Parathyroid adenoma (tissue), 2 donors: ENCODE measurements around the gene BOK.

Source experiments
- H2AFZ ChIP-seq: fragments of 300-600 bp; sonication (generic); one replicate; pipeline ENCODE4 v1.7.0; 2017; ENCODE audit warnings: antibody characterized with exemption, mild to moderate bottlenecking
- H3K27ac ChIP-seq: fragments of 300-600 bp; sonication (generic); one replicate; pipeline ENCODE4 v1.7.0; 2017
- H3K27me3 ChIP-seq: fragments of 300-600 bp; sonication (generic); one replicate; pipeline ENCODE4 v1.7.0; 2017; ENCODE audit warnings: low read length; ENCODE audit not compliant: control insufficient read depth, insufficient read depth
- H3K36me3 ChIP-seq: fragments of 300-600 bp; sonication (generic); one replicate; pipeline ENCODE4 v1.7.0; 2017; ENCODE audit warnings: low read length; ENCODE audit not compliant: control insufficient read depth, insufficient read depth
- H3K4me1 ChIP-seq: fragments of 300-600 bp; sonication (generic); one replicate; pipeline ENCODE4 v1.7.0; 2017; ENCODE audit warnings: control low read depth
- H3K4me2 ChIP-seq: fragments of 300-600 bp; sonication (generic); one replicate; pipeline ENCODE4 v1.7.0; 2017; ENCODE audit warnings: low read length
- H3K4me3 ChIP-seq: fragments of 300-600 bp; sonication (generic); one replicate; pipeline ENCODE4 v1.7.0; 2017; ENCODE audit warnings: low read depth, low read length
- H3K79me2 ChIP-seq: fragments of 300-600 bp; sonication (generic); one replicate; pipeline ENCODE4 v1.7.0; 2017; ENCODE audit warnings: control low read depth
- H3K9ac ChIP-seq: fragments of 300-600 bp; sonication (generic); one replicate; pipeline ENCODE4 v1.7.0; 2017; ENCODE audit warnings: mild to moderate bottlenecking
- H3K9me3 ChIP-seq: fragments of 300-600 bp; sonication (generic); one replicate; pipeline ENCODE4 v1.7.0; 2017; ENCODE audit warnings: low read length; ENCODE audit not compliant: control insufficient read depth
- TF ChIP-seq, protein P1 (sequence below): fragments of 300-600 bp; sonication (generic); IDR thresholded peaks from one replicate; pipeline ENCODE4 v1.7.0; 2017; ENCODE audit warnings: antibody characterized with exemption, mild to moderate bottlenecking
- donor health status: primary hyperparathyroidism.

BOK gene

DNA sequence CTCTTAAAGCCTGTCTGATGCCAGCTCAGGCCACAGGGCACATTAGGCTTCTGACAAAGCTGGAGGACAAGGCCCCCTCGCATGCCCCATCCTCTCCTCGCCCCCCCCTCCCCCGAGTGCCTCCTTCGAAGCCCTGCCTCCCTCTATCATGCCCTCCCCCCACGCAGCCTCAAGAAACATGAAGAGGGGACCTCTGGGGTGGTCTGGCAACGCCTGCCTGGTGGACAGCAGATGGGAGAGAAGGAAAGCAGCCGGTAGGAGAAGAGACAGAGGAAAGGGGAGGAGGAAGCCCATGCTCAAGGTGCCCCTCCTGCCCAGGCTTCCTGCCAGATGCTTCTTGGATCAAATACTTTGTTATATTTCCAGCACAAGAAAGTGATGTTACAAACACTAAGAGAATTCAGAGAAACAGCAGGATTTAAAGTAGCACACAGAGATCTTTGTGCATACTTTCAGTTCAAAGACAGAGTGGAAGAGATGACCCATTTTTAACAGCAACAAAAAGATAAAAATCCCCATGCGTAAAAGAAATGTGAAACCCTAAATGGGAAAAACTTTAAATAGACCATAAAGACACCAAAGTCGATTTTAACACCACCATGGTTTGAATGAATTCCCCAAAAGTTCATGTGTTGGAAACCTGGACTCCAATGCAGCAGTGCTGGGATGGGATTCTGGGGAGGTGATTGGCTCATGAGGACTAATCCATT lies 19.0 kb downstream of the BOK start:
- Histone ChIP-seq H3K4me1 (no peaks in the 10 kb centered on the region), H3K36me3 (no peaks in the 10 kb centered on the region), H3K4me3 (no peak overlapping the region), H3K9ac (no peak overlapping the region), H3K4me2 (no peak overlapping the region), H3K79me2 (no peaks in the 10 kb centered on the region), H3K27ac (no peak overlapping the region), H2AFZ (no peak overlapping the region), H3K27me3 (no peaks in the 10 kb centered on the region), H3K9me3 (no peaks in the 10 kb centered on the region)
- TF ChIP-seq, protein P1, sequence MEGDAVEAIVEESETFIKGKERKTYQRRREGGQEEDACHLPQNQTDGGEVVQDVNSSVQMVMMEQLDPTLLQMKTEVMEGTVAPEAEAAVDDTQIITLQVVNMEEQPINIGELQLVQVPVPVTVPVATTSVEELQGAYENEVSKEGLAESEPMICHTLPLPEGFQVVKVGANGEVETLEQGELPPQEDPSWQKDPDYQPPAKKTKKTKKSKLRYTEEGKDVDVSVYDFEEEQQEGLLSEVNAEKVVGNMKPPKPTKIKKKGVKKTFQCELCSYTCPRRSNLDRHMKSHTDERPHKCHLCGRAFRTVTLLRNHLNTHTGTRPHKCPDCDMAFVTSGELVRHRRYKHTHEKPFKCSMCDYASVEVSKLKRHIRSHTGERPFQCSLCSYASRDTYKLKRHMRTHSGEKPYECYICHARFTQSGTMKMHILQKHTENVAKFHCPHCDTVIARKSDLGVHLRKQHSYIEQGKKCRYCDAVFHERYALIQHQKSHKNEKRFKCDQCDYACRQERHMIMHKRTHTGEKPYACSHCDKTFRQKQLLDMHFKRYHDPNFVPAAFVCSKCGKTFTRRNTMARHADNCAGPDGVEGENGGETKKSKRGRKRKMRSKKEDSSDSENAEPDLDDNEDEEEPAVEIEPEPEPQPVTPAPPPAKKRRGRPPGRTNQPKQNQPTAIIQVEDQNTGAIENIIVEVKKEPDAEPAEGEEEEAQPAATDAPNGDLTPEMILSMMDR, result no peak

DNA sequence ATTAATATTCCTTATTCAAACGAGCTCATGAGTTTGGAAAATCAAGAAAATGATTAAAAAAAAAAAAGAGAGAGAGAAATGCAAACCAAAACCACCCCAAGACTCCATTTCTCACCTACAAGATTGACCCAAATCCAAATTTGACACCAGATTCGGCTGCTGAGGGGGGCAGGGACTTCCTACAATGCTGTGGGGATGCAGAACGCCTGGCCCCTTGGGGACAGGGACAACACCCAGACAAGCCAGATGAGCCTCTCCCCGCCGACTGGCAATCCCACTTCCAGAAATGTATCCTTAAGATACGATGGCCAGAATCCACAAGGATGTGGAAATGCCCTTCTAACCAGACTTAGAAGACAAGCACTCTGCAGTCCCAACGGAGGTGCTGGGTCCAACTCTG lies 20.7 kb downstream of the BOK start:
- TF ChIP-seq, protein P1, result no peak
- no peaks in the 10 kb centered on the region for H3K9me3 ChIP-seq
- H2AFZ ChIP-seq, result no peak overlapping the region
- no peaks in the 10 kb centered on the region for H3K27me3 ChIP-seq
- no peaks in the 10 kb centered on the region for H3K79me2 ChIP-seq
- no peak overlapping the region for H3K4me3 ChIP-seq
- H3K36me3 ChIP-seq, result no peaks in the 10 kb centered on the region
- H3K4me2 ChIP-seq, result no peak overlapping the region
- H3K27ac ChIP-seq, result no peak overlapping the region
- no peaks in the 10 kb centered on the region for H3K4me1 ChIP-seq
- H3K9ac ChIP-seq, result no peak overlapping the region

DNA sequence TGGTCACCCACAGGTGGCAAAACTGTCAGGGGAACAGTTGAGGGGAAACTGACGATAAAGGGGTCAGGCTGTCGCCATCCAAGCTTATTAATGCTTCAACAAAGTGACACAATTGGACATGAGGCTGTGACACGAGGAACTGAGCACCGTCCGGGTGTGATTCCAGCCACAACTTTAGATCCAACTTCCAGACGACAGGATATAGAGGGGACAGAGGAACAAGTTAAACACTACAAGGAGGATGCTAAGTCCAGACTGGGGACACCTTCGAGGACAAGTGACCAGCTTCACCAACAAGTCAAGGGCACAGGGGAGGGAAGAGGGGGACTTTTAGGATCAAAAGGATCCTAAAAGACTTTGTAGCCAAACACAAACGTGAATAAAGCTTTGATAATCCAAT lies 23.8 kb downstream of the BOK start:
- no peaks in the 10 kb centered on the region for H3K27me3 ChIP-seq
- H3K36me3 ChIP-seq, result peaks cover 3% of the 10 kb centered on the region
- H3K4me2 ChIP-seq, result no peak overlapping the region
- TF ChIP-seq, protein P1, result no peak
- H3K4me3 ChIP-seq, result no peak overlapping the region
- no peaks in the 10 kb centered on the region for H3K4me1 ChIP-seq
- no peak overlapping the region for H2AFZ ChIP-seq
- H3K9me3 ChIP-seq, result peaks cover 5% of the 10 kb centered on the region
- H3K27ac ChIP-seq, result no peak overlapping the region
- peaks cover 7% of the 10 kb centered on the region for H3K79me2 ChIP-seq
- no peak overlapping the region for H3K9ac ChIP-seq

DNA sequence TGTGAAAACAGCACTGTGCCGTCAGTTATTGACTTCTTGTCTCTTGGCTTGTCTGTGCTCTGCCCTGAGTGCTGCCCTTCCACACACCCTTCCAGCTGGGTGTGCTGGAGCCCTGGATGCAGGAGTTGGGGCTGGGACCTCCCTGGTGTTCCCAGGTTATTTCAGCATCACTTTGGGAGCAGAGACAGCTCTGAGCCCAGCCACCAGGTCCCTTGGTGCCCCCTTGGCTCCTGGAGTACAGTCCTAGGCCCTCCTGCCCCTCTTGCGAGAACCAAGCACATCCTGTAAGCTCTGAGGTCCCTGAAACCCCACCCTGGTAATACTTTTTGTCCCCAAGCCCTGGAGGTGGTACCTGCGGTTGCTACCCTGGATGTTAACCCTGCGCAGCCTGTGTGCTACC lies 24.3 kb downstream of the BOK start:
- Histone ChIP-seq H3K9ac (no peak overlapping the region), H2AFZ (no peak overlapping the region), H3K9me3 (peaks cover 7% of the 10 kb centered on the region), H3K4me1 (no peaks in the 10 kb centered on the region), H3K79me2 (peaks cover 8% of the 10 kb centered on the region), H3K4me3 (no peak overlapping the region), H3K4me2 (no peak overlapping the region), H3K27me3 (no peaks in the 10 kb centered on the region), H3K27ac (no peak overlapping the region), H3K36me3 (peaks cover 3% of the 10 kb centered on the region)
- TF ChIP-seq, protein P1, result no peak

DNA sequence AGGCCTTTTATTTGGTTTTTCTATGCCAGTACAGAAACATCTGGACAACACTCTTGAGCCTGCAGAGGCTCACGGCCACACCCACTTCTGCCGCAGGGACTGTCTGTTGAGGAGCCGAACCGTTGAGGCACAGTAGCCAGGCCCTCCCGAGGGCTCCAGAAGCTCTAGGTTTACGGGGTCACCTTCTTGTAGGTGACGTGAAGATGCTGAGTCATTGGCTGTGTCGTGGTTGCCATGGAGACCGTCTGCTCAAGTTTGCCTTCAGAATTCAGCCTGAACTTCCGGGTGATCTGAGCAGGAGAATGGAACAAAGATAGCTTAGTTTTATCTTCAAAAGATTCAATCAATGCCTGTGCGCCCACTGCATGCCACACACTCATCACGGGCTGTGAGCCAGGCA lies 25.9 kb downstream of the BOK start:
- Histone ChIP-seq H3K9me3 (peaks cover 7% of the 10 kb centered on the region), H3K4me1 (no peaks in the 10 kb centered on the region), H3K9ac (no peak overlapping the region), H3K27ac (no peak overlapping the region), H2AFZ (no peak overlapping the region), H3K36me3 (peaks cover 3% of the 10 kb centered on the region), H3K4me2 (no peak overlapping the region), H3K79me2 (peaks cover 8% of the 10 kb centered on the region), H3K4me3 (no peak overlapping the region), H3K27me3 (no peaks in the 10 kb centered on the region)
- TF ChIP-seq, protein P1, result no peak
